H1 (cell line): ENCODE results near the gene FAM111A.
"Not testable (repeated sequence)": the region's sequence is repeated elsewhere in the genome, so short reads cannot be mapped to it uniquely, and the experiment has no call there.

ENCODE experiments used
- CBX8 ChIP-seq: fragments of 300-800, 300-1000 bp; sonication (generic); IDR thresholded peaks from 2 replicates; pipeline ENCODE4 v1.7.1; 2016; ENCODE audit warnings: low read depth, low read length, borderline replicate concordance
- CTCF ChIP-seq, 3 experiments: IDR thresholded peaks; 1 replicate in 2 of 3; 2 replicates in 1 of 3; pipeline versions ENCODE4 v1.5.1 to v1.6.1; 2011; ENCODE audit warnings: low read length in 3 of 3, mild to moderate bottlenecking in 3 of 3, inconsistent platforms in 2 of 3, low read depth in 1 of 3, moderate library complexity in 1 of 3; ENCODE audit not compliant: insufficient read depth in 1 of 3; ENCODE audit errors: control extremely low read depth in 1 of 3
- EZH2 ChIP-seq: fragments of 200-600 bp; sonication (generic); IDR thresholded peaks from 2 replicates; pipeline ENCODE4 v1.7.1; 2012; ENCODE audit warnings: low read depth, mild to moderate bottlenecking, moderate library complexity, low read length, inconsistent platforms; ENCODE audit not compliant: severe bottlenecking
- MAX ChIP-seq: IDR thresholded peaks from 2 replicates; pipeline ENCODE4 v1.6.1; 2012; ENCODE audit warnings: inconsistent platforms
- POLR2A ChIP-seq, 2 experiments: IDR thresholded peaks; 1 replicate in 1 of 2; 2 replicates in 1 of 2; pipeline ENCODE4 v1.6.1; 2011; ENCODE audit warnings: low read depth in 2 of 2, low read length in 2 of 2, mild to moderate bottlenecking in 2 of 2; ENCODE audit errors: control extremely low read depth in 1 of 2
- SIX5 ChIP-seq: IDR thresholded peaks from 2 replicates; pipeline ENCODE4 v1.6.1; 2011; ENCODE audit warnings: mild to moderate bottlenecking, low read depth, low read length
- TCF12 ChIP-seq: IDR thresholded peaks from 2 replicates; pipeline ENCODE4 v1.6.1; 2011; ENCODE audit warnings: low read depth, mild to moderate bottlenecking, low read length
- YY1 ChIP-seq: IDR thresholded peaks from 2 replicates; pipeline ENCODE4 v1.6.1; 2011; ENCODE audit warnings: low read depth, mild to moderate bottlenecking, low read length

GRCh38 chr11:59097938-59098337 lies 44.7 kb upstream of the FAM111A start:
- TF ChIP-seq CTCF (IDR thresholded peaks at IDR 0.05; ENCODE audit: control extremely low read depth in 1 of 3, insufficient read depth in 1 of 3, low read depth in 1 of 3, low read length in 3 of 3); TCF12; CBX8; POLR2A (IDR thresholded peaks at IDR 0.05; ENCODE audit: control extremely low read depth in 1 of 2, low read depth in 2 of 2, low read length in 2 of 2); MAX; YY1; EZH2; SIX5: not testable (repeated sequence)
